Neural cell (in vitro differentiated cells): ENCODE data around the gene CLC. TPM values are rescaled to one million over a fixed set of nuclear protein-coding genes. Genes with fewer than 3 reads are reported as not detected.

Experiments
- H2AFZ ChIP-seq: fragments of 200-600, 300-800 bp; sonication (generic), shearing (Covaris generic); 2 replicates; pipeline ENCODE4 v1.6.0; 2014; ENCODE audit warnings: low read depth, mild to moderate bottlenecking, antibody characterized with exemption, low read length, moderate library complexity
- H3F3A ChIP-seq: fragments of 200-600 bp; shearing (Covaris generic); 2 replicates; pipeline ENCODE4 v1.6.1; 2016; ENCODE audit warnings: mild to moderate bottlenecking, moderate library complexity, mixed read lengths, antibody characterized with exemption, low read length; ENCODE audit not compliant: insufficient read depth, poor library complexity, severe bottlenecking
- H3K27ac ChIP-seq: fragments of 200-600, 300-800 bp; sonication (generic), shearing (Covaris generic); 2 replicates; pipeline ENCODE4 v1.5.1; 2014; ENCODE audit warnings: mild to moderate bottlenecking, low read length, moderate library complexity
- H3K27me3 ChIP-seq: fragments of 300-800, 200-600 bp; sonication (generic), shearing (Covaris generic); 2 replicates; pipeline ENCODE4 v1.6.0; 2014; ENCODE audit warnings: mild to moderate bottlenecking, low read depth, low read length, moderate library complexity; ENCODE audit not compliant: insufficient read depth
- H3K36me3 ChIP-seq: fragments of 300-800, 200-600 bp; sonication (generic), shearing (Covaris generic); 2 replicates; pipeline ENCODE4 v1.5.1; 2014; ENCODE audit warnings: mild to moderate bottlenecking, antibody characterized with exemption, low read length, moderate library complexity; ENCODE audit not compliant: insufficient read depth
- H3K4me2 ChIP-seq: fragments of 300-800, 200-600 bp; sonication (generic), shearing (Covaris generic); 2 replicates; pipeline ENCODE4 v1.6.0; 2014; ENCODE audit warnings: mild to moderate bottlenecking, low read length
- H3K4me3 ChIP-seq: fragments of 300-800, 200-600 bp; sonication (generic), shearing (Covaris generic); 2 replicates; pipeline ENCODE4 v1.5.1; 2014; ENCODE audit warnings: mild to moderate bottlenecking, low read length, moderate library complexity
- H3K79me2 ChIP-seq: fragments of 200-600 bp; shearing (Covaris generic); replicated peaks from 2 replicates; pipeline ENCODE4 v1.6.0; 2014; ENCODE audit warnings: mild to moderate bottlenecking, low read length, moderate library complexity; ENCODE audit not compliant: insufficient read depth
- H3K9ac ChIP-seq: fragments of 300-800, 200-600 bp; sonication (generic), shearing (Covaris generic); 2 replicates; pipeline ENCODE4 v1.6.1; 2016; ENCODE audit warnings: mild to moderate bottlenecking, low read length, mixed read lengths
- H3K9me2 ChIP-seq: fragments of 200-600 bp; shearing (Covaris generic); 2 replicates; pipeline ENCODE4 v1.6.1; 2016; ENCODE audit warnings: mild to moderate bottlenecking, low read length, mixed read lengths; ENCODE audit not compliant: insufficient read depth
- H3K9me3 ChIP-seq: fragments of 200-600, 300-800 bp; sonication (generic), shearing (Covaris generic); 2 replicates; pipeline ENCODE4 v1.6.1; 2016; ENCODE audit warnings: mild to moderate bottlenecking, mixed run types, low read length, moderate library complexity, mixed read lengths
- H4K20me1 ChIP-seq: fragments of 200-600 bp; shearing (Covaris generic); 2 replicates; pipeline ENCODE4 v1.6.1; 2016; ENCODE audit warnings: mild to moderate bottlenecking, mixed run types; ENCODE audit not compliant: insufficient read depth
- EP300 ChIP-seq: fragments of 450-650 bp; conservative IDR thresholded peaks from 2 replicates; pipeline ENCODE4 v1.6.1; 2014; ENCODE audit warnings: antibody characterized with exemption, mild to moderate bottlenecking, moderate library complexity; ENCODE audit not compliant: poor library complexity, severe bottlenecking
- EZH2 ChIP-seq: fragments of 200-600, 300-800 bp; shearing (Covaris generic), sonication (generic); IDR thresholded peaks from 2 replicates; pipeline ENCODE4 v1.6.1; 2014; ENCODE audit warnings: antibody characterized with exemption, low read length, borderline replicate concordance, mild to moderate bottlenecking; ENCODE audit not compliant: insufficient read depth, poor library complexity, severe bottlenecking
- MXI1 ChIP-seq: fragments of 450-650 bp; conservative IDR thresholded peaks from 2 replicates; pipeline ENCODE4 v1.6.1; 2014; ENCODE audit warnings: antibody characterized with exemption, mild to moderate bottlenecking; ENCODE audit not compliant: poor library complexity, severe bottlenecking
- POLR2AphosphoS5 ChIP-seq: IDR thresholded peaks from 2 replicates; pipeline ENCODE4 v1.6.1; 2012
- RAD21 ChIP-seq: fragments of 450-650 bp; conservative IDR thresholded peaks from 2 replicates; pipeline ENCODE4 v1.6.1; 2014; ENCODE audit warnings: antibody characterized with exemption, mild to moderate bottlenecking, moderate library complexity
- SMC3 ChIP-seq: fragments of 450-650 bp; conservative IDR thresholded peaks from 2 replicates; pipeline ENCODE4 v1.6.1; 2014; ENCODE audit warnings: antibody characterized with exemption, mild to moderate bottlenecking, moderate library complexity; ENCODE audit not compliant: poor library complexity
- TAF1 ChIP-seq: IDR thresholded peaks from 2 replicates; pipeline ENCODE4 v1.6.1; 2012; ENCODE audit warnings: low read depth
- polyA minus RNA-seq: library from RNA; depleted of rRNA, polyadenylated mRNA; stranded (reverse); fragments of >200 nt; gene quantifications from 2 replicates; pipeline ENCODE4 v1.2.3, GENCODE V29; 2014
- polyA plus RNA-seq: library from polyadenylated mRNA; depleted of rRNA; stranded (reverse); fragments of >200 nt; gene quantifications from 2 replicates; pipeline ENCODE4 v1.2.3, GENCODE V29; 2014
- TF ChIP-seq, protein P1 (sequence below): fragments of 450-650 bp; IDR thresholded peaks from 2 replicates; pipeline ENCODE4 v1.5.1; 2014; ENCODE audit warnings: antibody characterized with exemption, mild to moderate bottlenecking, moderate library complexity; ENCODE audit not compliant: poor library complexity, severe bottlenecking
- TF ChIP-seq, protein P2 (sequence below): IDR thresholded peaks from 2 replicates; pipeline ENCODE4 v1.6.1; 2012; ENCODE audit warnings: borderline replicate concordance

The CLC gene
- polyA plus RNA-seq = 1.1 and 4.1 TPM in 2 replicates
- polyA minus RNA-seq = not detected in 2 replicates

DNA sequence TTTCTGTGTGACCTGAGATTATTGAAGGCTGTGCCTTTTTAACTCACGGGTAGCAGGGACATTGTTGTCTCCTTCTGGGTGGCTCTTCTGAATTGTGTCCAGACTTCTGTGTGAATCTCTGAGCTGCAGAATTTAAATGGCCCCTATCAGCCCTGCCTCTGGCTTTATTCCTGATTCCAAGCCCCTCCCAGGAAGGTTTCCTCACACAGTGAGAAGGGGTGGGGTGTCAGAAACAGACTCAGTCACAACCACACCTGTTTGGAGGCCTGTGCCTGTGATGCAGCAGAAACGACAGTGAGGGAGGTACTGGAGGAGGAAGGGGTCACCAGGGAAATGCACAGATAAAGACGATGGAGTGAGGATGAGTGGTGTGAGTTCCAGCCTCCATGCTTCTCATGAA lies at the start of gene CLC:
Gene CLC (minus strand): TSS at position 139 of the 400 bp plus-strand sequence. CDS start 77 bp downstream, at position 62.
- Histone ChIP-seq H3K27ac (peak within 1 kb of the TSS; percentile 26), H4K20me1 (no peaks in the 10 kb centered on the region), H3F3A (no peaks in the 10 kb centered on the region), H3K9ac (no peak within 1 kb of the TSS), H3K36me3 (no peaks in the 10 kb centered on the region), H2AFZ (peak within 1 kb of the TSS; percentile 12), H3K4me3 (no peak within 1 kb of the TSS), H3K9me3 (no peaks in the 10 kb centered on the region), H3K9me2 (no peaks in the 10 kb centered on the region), H3K79me2 (no peaks in the 10 kb centered on the region), H3K4me2 (no peak within 1 kb of the TSS), H3K27me3 (no peaks in the 10 kb centered on the region)
- TF ChIP-seq MXI1 (no peak), EP300 (no peak), EZH2 (no peak), TAF1 (no peak), POLR2AphosphoS5 (no peak), RAD21 (no peak), SMC3 (no peak)
- TF ChIP-seq, protein P1, sequence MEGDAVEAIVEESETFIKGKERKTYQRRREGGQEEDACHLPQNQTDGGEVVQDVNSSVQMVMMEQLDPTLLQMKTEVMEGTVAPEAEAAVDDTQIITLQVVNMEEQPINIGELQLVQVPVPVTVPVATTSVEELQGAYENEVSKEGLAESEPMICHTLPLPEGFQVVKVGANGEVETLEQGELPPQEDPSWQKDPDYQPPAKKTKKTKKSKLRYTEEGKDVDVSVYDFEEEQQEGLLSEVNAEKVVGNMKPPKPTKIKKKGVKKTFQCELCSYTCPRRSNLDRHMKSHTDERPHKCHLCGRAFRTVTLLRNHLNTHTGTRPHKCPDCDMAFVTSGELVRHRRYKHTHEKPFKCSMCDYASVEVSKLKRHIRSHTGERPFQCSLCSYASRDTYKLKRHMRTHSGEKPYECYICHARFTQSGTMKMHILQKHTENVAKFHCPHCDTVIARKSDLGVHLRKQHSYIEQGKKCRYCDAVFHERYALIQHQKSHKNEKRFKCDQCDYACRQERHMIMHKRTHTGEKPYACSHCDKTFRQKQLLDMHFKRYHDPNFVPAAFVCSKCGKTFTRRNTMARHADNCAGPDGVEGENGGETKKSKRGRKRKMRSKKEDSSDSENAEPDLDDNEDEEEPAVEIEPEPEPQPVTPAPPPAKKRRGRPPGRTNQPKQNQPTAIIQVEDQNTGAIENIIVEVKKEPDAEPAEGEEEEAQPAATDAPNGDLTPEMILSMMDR = no peak
- TF ChIP-seq, protein P2, sequence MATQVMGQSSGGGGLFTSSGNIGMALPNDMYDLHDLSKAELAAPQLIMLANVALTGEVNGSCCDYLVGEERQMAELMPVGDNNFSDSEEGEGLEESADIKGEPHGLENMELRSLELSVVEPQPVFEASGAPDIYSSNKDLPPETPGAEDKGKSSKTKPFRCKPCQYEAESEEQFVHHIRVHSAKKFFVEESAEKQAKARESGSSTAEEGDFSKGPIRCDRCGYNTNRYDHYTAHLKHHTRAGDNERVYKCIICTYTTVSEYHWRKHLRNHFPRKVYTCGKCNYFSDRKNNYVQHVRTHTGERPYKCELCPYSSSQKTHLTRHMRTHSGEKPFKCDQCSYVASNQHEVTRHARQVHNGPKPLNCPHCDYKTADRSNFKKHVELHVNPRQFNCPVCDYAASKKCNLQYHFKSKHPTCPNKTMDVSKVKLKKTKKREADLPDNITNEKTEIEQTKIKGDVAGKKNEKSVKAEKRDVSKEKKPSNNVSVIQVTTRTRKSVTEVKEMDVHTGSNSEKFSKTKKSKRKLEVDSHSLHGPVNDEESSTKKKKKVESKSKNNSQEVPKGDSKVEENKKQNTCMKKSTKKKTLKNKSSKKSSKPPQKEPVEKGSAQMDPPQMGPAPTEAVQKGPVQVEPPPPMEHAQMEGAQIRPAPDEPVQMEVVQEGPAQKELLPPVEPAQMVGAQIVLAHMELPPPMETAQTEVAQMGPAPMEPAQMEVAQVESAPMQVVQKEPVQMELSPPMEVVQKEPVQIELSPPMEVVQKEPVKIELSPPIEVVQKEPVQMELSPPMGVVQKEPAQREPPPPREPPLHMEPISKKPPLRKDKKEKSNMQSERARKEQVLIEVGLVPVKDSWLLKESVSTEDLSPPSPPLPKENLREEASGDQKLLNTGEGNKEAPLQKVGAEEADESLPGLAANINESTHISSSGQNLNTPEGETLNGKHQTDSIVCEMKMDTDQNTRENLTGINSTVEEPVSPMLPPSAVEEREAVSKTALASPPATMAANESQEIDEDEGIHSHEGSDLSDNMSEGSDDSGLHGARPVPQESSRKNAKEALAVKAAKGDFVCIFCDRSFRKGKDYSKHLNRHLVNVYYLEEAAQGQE = no peak

DNA sequence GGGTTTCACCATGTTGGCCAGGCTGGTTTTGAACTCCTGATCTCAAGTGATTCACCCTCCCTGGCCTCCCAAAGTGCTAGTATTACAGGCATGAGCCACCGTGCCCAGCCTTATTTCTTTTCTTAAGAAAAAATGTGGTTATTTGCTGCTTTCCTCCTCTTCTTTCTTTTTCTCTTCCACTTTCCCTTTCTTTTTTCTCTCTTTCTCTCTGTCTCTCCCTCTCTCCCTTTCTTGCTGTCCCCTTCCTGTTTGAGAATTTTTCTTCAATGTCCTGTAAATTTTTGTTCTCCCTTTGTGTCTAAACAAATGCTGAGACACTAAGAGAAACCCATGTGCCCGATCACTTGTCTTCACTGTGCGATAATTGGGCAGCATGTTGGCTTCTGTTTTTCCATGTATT lies 43.1 kb upstream of the CLC start:
- Histone ChIP-seq H3K79me2 (no peaks in the 10 kb centered on the region), H3K9me3 (no peaks in the 10 kb centered on the region), H3K9ac (no peak overlapping the region), H3K9me2 (no peaks in the 10 kb centered on the region), H3K27ac (no peak overlapping the region), H3K27me3 (no peaks in the 10 kb centered on the region), H3F3A (no peaks in the 10 kb centered on the region), H3K36me3 (no peaks in the 10 kb centered on the region), H2AFZ (no peak overlapping the region), H3K4me2 (no peak overlapping the region), H3K4me3 (no peak overlapping the region), H4K20me1 (no peaks in the 10 kb centered on the region)
- TF ChIP-seq, protein P2 = no peak
- TF ChIP-seq MXI1 (no peak), EP300 (no peak), POLR2AphosphoS5 (no peak), RAD21 (no peak), EZH2 (no peak), SMC3 (no peak), TAF1 (no peak)
- TF ChIP-seq, protein P1 = no peak
